Keratinocyte (primary cell): ENCODE data around the gene ACBD6.

ENCODE experiments used
- CTCF ChIP-seq, 3 experiments: IDR thresholded peaks in 1 of 3; conservative IDR thresholded peaks in 1 of 3; optimal IDR thresholded peaks in 1 of 3; 2 replicates in 2 of 3; 3 replicates in 1 of 3; pipeline versions ENCODE3 to v1.5.1; 2011; ENCODE audit warnings: low read length in 3 of 3, mild to moderate bottlenecking in 3 of 3, moderate library complexity in 2 of 3, control low read depth in 1 of 3, inconsistent platforms in 1 of 3; ENCODE audit not compliant: insufficient read depth in 2 of 3; ENCODE audit errors: extremely low read depth in 1 of 3
- EZH2 ChIP-seq: IDR thresholded peaks from one replicate; pipeline ENCODE4 v1.6.1; 2012; ENCODE audit warnings: inconsistent platforms, mild to moderate bottlenecking, low read length, moderate library complexity

DNA sequence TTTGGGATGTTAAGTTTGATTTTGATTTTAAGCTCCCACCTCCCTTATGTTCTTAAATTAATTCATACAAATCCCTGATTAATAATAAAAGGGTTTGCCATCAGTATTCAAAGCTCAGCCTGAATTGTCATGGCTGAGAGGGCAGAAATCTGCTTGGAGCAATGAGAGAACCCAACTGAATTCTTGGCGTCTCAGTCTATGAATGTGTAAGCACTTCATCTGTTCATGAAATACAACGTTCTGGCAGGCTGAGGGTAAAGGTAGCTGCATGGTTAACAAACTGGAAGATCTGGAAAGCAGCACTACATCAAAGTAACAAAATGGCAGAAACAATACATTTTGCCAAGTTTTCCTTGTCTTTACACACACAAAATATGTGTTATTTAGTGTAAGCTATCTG, 95.3 kb downstream of the ACBD6 start:
- no peak for TF ChIP-seq CTCF (optimal IDR thresholded peaks at IDR 0.05 in 1 of 3, IDR thresholded peaks at IDR 0.05 in 1 of 3, conservative IDR thresholded peaks at IDR 0.05 in 1 of 3; ENCODE audit: extremely low read depth in 1 of 3, insufficient read depth in 2 of 3, low read length in 3 of 3)
- no peak for TF ChIP-seq EZH2
